GM19043 (cell line): ENCODE measurements around the gene TMEM190.

Experiments used
- ATAC-seq: cut with Tn5 transposase; IDR thresholded peaks from one replicate; pipeline ENCODE4 v1.9.1; 2021; ENCODE audit warnings: low read depth; ENCODE audit not compliant: unreplicated experiment

Gene TMEM190

GRCh38 chr19:55350620-55351315 lies 25.9 kb upstream of the TMEM190 start:
- no peak for ATAC-seq

- no peak for ATAC-seq
Measured at GRCh38 chr19:55352040-55352439, 24.6 kb upstream of the TMEM190 start.

- no peak for ATAC-seq
Measured at GRCh38 chr19:55352549-55353145, 24.0 kb upstream of the TMEM190 start.

GRCh38 chr19:55353356-55353802 lies 23.2 kb upstream of the TMEM190 start:
- ATAC-seq = no peak

- no peak for ATAC-seq
Measured at GRCh38 chr19:55353803-55354697, 22.6 kb upstream of the TMEM190 start.

- no peak for ATAC-seq
Measured at GRCh38 chr19:55354698-55355212, 21.9 kb upstream of the TMEM190 start, which contains the start of gene COX6B2. Gene COX6B2 (minus strand): TSS chr19:55354719. CDS start chr19:55354521, 198 bp downstream.

GRCh38 chr19:55355213-55355821 lies 21.3 kb upstream of the TMEM190 start:
- no peak for ATAC-seq

GRCh38 chr19:55358493-55358892 lies 18.1 kb upstream of the TMEM190 start:
- ATAC-seq = no peak

GRCh38 chr19:55358943-55359908 lies 17.4 kb upstream of the TMEM190 start:
- no peak for ATAC-seq

- ATAC-seq = no peak
Measured at GRCh38 chr19:55360902-55361301, 15.7 kb upstream of the TMEM190 start.

GRCh38 chr19:55362174-55362989 lies 14.2 kb upstream of the TMEM190 start:
- ATAC-seq = no peak

GRCh38 chr19:55362990-55363716 lies 13.5 kb upstream of the TMEM190 start, which contains the start of gene GARIN5B:
Gene GARIN5B (minus strand): TSS chr19:55363260. CDS start chr19:55363066, 194 bp downstream.
- no peak for ATAC-seq

- no peak for ATAC-seq
Measured at GRCh38 chr19:55365245-55365644, 11.4 kb upstream of the TMEM190 start.

GRCh38 chr19:55365964-55366363 lies 10.7 kb upstream of the TMEM190 start:
- ATAC-seq = no peak

GRCh38 chr19:55366790-55367189 lies 9.8 kb upstream of the TMEM190 start:
- no peak for ATAC-seq

- no peak for ATAC-seq
Measured at GRCh38 chr19:55368106-55368505, 8.5 kb upstream of the TMEM190 start.

GRCh38 chr19:55368701-55369563 lies 7.7 kb upstream of the TMEM190 start:
- ATAC-seq = no peak
